ENCODE results near the gene ACOT7. TPM values are rescaled to one million over a fixed set of nuclear protein-coding genes. Genes with fewer than 3 reads are reported as not detected.
A peak's percentile ranks its signal among the peaks of the same experiment; 100 is the strongest.
"Not testable (repeated sequence)": the region's sequence is repeated elsewhere in the genome, so short reads cannot be mapped to it uniquely, and the experiment has no call there.

ACOT7 gene
- total RNA-seq (2012; rRNA removed): 37.1 and 45.9 TPM in 2 replicates

GRCh38 chr1:6393400-6394187 is at the start of gene ACOT7:
TSS of gene ACOT7 (minus strand) at chr1:6393767. CDS start at chr1:6393399, 368 bp downstream.
- H3K4me1 ChIP-seq (ENCODE audit: control insufficient read depth, insufficient read depth, low read length): peaks cover 13% of the 10 kb centered on the region
- H3K4me2 ChIP-seq (ENCODE audit: low read length): peak within 1 kb of the TSS; percentile 89
- H3K4me3 ChIP-seq (ENCODE audit: low read length): peak within 1 kb of the TSS; percentile 93
- no peaks in the 10 kb centered on the region for H3K27me3 ChIP-seq (ENCODE audit: control insufficient read depth, insufficient read depth, low read length)
- H3K9ac ChIP-seq (ENCODE audit: low read depth, low read length): peak within 1 kb of the TSS; percentile 91
- no peaks in the 10 kb centered on the region for H3K9me3 ChIP-seq (replicated peaks; ENCODE audit: low read length)
- H3K36me3 ChIP-seq (ENCODE audit: insufficient read depth, low read length): no peaks in the 10 kb centered on the region

GRCh38 chr1:6441586-6441985 is 48.0 kb upstream of the ACOT7 start:
- Histone ChIP-seq H3K4me2 (ENCODE audit: low read length) (no peak overlapping the region), H3K4me1 (ENCODE audit: control insufficient read depth, insufficient read depth, low read length) (peaks cover 5% of the 10 kb centered on the region), H3K9ac (ENCODE audit: low read depth, low read length) (no peak overlapping the region), H3K9me3 (replicated peaks; ENCODE audit: low read length) (no peaks in the 10 kb centered on the region), H3K36me3 (ENCODE audit: insufficient read depth, low read length) (no peaks in the 10 kb centered on the region), H3K27me3 (ENCODE audit: control insufficient read depth, insufficient read depth, low read length) (peaks cover 27% of the 10 kb centered on the region), H3K4me3 (ENCODE audit: low read length) (no peak overlapping the region)

GRCh38 chr1:6440198-6441126 is 46.9 kb upstream of the ACOT7 start:
- no peak overlapping the region for H3K9ac ChIP-seq (ENCODE audit: low read depth, low read length)

GRCh38 chr1:6438047-6438525 is 44.5 kb upstream of the ACOT7 start:
- Histone ChIP-seq H3K27me3 (ENCODE audit: control insufficient read depth, insufficient read depth, low read length) (peaks cover 29% of the 10 kb centered on the region), H3K9me3 (replicated peaks; ENCODE audit: low read length) (no peaks in the 10 kb centered on the region), H3K4me2 (ENCODE audit: low read length) (no peak overlapping the region), H3K4me3 (ENCODE audit: low read length) (no peak overlapping the region), H3K4me1 (ENCODE audit: control insufficient read depth, insufficient read depth, low read length) (peaks cover 5% of the 10 kb centered on the region), H3K36me3 (ENCODE audit: insufficient read depth, low read length) (no peaks in the 10 kb centered on the region), H3K9ac (ENCODE audit: low read depth, low read length) (no peak overlapping the region)

More at GRCh38 chr1:6440198-6441126, 46.9 kb upstream of the ACOT7 start:
- Histone ChIP-seq H3K4me1 (ENCODE audit: control insufficient read depth, insufficient read depth, low read length) (peaks cover 5% of the 10 kb centered on the region), H3K4me3 (ENCODE audit: low read length) (no peak overlapping the region), H3K9me3 (replicated peaks; ENCODE audit: low read length) (no peaks in the 10 kb centered on the region), H3K36me3 (ENCODE audit: insufficient read depth, low read length) (no peaks in the 10 kb centered on the region), H3K4me2 (ENCODE audit: low read length) (peak overlapping the region; percentile 44), H3K27me3 (ENCODE audit: control insufficient read depth, insufficient read depth, low read length) (peaks cover 30% of the 10 kb centered on the region)

GRCh38 chr1:6437012-6437700 is 43.6 kb upstream of the ACOT7 start:
- not testable (repeated sequence) for H3K36me3 ChIP-seq (ENCODE audit: insufficient read depth, low read length); H3K9ac ChIP-seq (ENCODE audit: low read depth, low read length); H3K4me3 ChIP-seq (ENCODE audit: low read length); H3K4me1 ChIP-seq (ENCODE audit: control insufficient read depth, insufficient read depth, low read length); H3K9me3 ChIP-seq (replicated peaks; ENCODE audit: low read length); H3K4me2 ChIP-seq (ENCODE audit: low read length)
- peaks cover 31% of the 10 kb centered on the region for H3K27me3 ChIP-seq (ENCODE audit: control insufficient read depth, insufficient read depth, low read length)

GRCh38 chr1:6436277-6436676 is 42.7 kb upstream of the ACOT7 start:
- H3K27me3 ChIP-seq (ENCODE audit: control insufficient read depth, insufficient read depth, low read length): peaks cover 27% of the 10 kb centered on the region
- not testable (repeated sequence) for H3K4me3 ChIP-seq (ENCODE audit: low read length); H3K4me2 ChIP-seq (ENCODE audit: low read length); H3K9me3 ChIP-seq (replicated peaks; ENCODE audit: low read length); H3K9ac ChIP-seq (ENCODE audit: low read depth, low read length); H3K36me3 ChIP-seq (ENCODE audit: insufficient read depth, low read length); H3K4me1 ChIP-seq (ENCODE audit: control insufficient read depth, insufficient read depth, low read length)

- no peak overlapping the region for H3K9ac ChIP-seq (ENCODE audit: low read depth, low read length)
- H3K4me1 ChIP-seq (ENCODE audit: control insufficient read depth, insufficient read depth, low read length): peaks cover 5% of the 10 kb centered on the region
- H3K4me2 ChIP-seq (ENCODE audit: low read length): no peak overlapping the region
- no peak overlapping the region for H3K4me3 ChIP-seq (ENCODE audit: low read length)
- H3K9me3 ChIP-seq (replicated peaks; ENCODE audit: low read length): no peaks in the 10 kb centered on the region
- no peaks in the 10 kb centered on the region for H3K36me3 ChIP-seq (ENCODE audit: insufficient read depth, low read length)
- H3K27me3 ChIP-seq (ENCODE audit: control insufficient read depth, insufficient read depth, low read length): peaks cover 27% of the 10 kb centered on the region
Measured at GRCh38 chr1:6435547-6435946, 42.0 kb upstream of the ACOT7 start.

- Histone ChIP-seq H3K9ac (ENCODE audit: low read depth, low read length) (no peak overlapping the region), H3K4me3 (ENCODE audit: low read length) (no peak overlapping the region), H3K9me3 (replicated peaks; ENCODE audit: low read length) (no peaks in the 10 kb centered on the region), H3K27me3 (ENCODE audit: control insufficient read depth, insufficient read depth, low read length) (peaks cover 31% of the 10 kb centered on the region), H3K4me2 (ENCODE audit: low read length) (no peak overlapping the region), H3K36me3 (ENCODE audit: insufficient read depth, low read length) (no peaks in the 10 kb centered on the region), H3K4me1 (ENCODE audit: control insufficient read depth, insufficient read depth, low read length) (peaks cover 5% of the 10 kb centered on the region)
Measured at GRCh38 chr1:6435129-6435528, 41.6 kb upstream of the ACOT7 start.

- no peaks in the 10 kb centered on the region for H3K36me3 ChIP-seq (ENCODE audit: insufficient read depth, low read length)
- peaks cover 6% of the 10 kb centered on the region for H3K4me1 ChIP-seq (ENCODE audit: control insufficient read depth, insufficient read depth, low read length)
- no peak overlapping the region for H3K9ac ChIP-seq (ENCODE audit: low read depth, low read length)
- H3K27me3 ChIP-seq (ENCODE audit: control insufficient read depth, insufficient read depth, low read length): peaks cover 39% of the 10 kb centered on the region
- no peaks in the 10 kb centered on the region for H3K9me3 ChIP-seq (replicated peaks; ENCODE audit: low read length)
- H3K4me2 ChIP-seq (ENCODE audit: low read length): no peak overlapping the region
- no peak overlapping the region for H3K4me3 ChIP-seq (ENCODE audit: low read length)
Measured at GRCh38 chr1:6434186-6434585, 40.6 kb upstream of the ACOT7 start.

GRCh38 chr1:6431645-6432579 is 38.3 kb upstream of the ACOT7 start:
- peaks cover 48% of the 10 kb centered on the region for H3K27me3 ChIP-seq (ENCODE audit: control insufficient read depth, insufficient read depth, low read length)
- not testable (repeated sequence) for H3K9me3 ChIP-seq (replicated peaks; ENCODE audit: low read length); H3K4me2 ChIP-seq (ENCODE audit: low read length); H3K4me1 ChIP-seq (ENCODE audit: control insufficient read depth, insufficient read depth, low read length); H3K9ac ChIP-seq (ENCODE audit: low read depth, low read length); H3K36me3 ChIP-seq (ENCODE audit: insufficient read depth, low read length); H3K4me3 ChIP-seq (ENCODE audit: low read length)

Data from skeletal muscle satellite cell (primary cell).